Measurements from ENCODE around the gene GAB2. TPM values are rescaled to one million over a fixed set of nuclear protein-coding genes. Genes with fewer than 3 reads are reported as not detected.

GAB2 gene
- total RNA-seq, 1 donor: 8.2 TPM

DNA sequence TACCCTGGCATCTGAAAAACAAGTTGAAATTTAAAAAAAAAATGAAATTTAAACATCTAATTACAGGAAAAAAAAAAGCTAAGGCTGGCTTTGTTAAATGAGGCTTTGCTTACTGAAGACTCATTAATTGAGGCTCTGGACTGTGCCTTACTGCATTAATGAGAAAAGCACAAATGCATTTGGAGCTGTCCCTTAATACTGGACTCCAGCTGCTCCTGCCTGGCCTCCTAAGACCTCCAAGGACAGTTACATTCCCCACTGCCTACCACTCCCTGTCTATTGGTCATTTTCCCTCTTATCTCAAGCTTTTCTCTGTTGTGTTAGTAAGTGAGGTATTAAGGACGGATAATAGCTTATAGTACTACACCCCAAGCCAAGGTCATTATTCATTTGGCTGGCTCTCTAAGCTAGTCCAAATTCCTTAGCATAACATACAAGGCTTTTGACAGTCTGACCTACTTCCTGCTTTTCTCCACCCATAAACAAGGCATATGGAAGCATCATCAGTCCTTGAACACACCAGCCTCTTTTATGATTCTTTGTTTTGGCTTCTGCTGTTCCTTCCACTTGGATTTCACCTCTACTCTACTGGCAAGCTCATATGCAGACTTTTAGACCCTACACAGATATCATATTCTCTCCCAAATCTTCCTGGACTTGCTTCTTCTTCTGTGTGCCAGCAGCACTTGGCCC is 166.4 kb downstream of the GAB2 start:
- no peak overlapping the region for H3K4me3 ChIP-seq (ENCODE audit: low read depth, low read length)
- TF ChIP-seq, protein P1, sequence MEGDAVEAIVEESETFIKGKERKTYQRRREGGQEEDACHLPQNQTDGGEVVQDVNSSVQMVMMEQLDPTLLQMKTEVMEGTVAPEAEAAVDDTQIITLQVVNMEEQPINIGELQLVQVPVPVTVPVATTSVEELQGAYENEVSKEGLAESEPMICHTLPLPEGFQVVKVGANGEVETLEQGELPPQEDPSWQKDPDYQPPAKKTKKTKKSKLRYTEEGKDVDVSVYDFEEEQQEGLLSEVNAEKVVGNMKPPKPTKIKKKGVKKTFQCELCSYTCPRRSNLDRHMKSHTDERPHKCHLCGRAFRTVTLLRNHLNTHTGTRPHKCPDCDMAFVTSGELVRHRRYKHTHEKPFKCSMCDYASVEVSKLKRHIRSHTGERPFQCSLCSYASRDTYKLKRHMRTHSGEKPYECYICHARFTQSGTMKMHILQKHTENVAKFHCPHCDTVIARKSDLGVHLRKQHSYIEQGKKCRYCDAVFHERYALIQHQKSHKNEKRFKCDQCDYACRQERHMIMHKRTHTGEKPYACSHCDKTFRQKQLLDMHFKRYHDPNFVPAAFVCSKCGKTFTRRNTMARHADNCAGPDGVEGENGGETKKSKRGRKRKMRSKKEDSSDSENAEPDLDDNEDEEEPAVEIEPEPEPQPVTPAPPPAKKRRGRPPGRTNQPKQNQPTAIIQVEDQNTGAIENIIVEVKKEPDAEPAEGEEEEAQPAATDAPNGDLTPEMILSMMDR (IDR thresholded peaks at IDR 0.05; ENCODE audit: insufficient read depth, low read depth, low read length): no peak
- peak; percentile 55 for DNase-seq (ENCODE audit: low read depth)

DNA sequence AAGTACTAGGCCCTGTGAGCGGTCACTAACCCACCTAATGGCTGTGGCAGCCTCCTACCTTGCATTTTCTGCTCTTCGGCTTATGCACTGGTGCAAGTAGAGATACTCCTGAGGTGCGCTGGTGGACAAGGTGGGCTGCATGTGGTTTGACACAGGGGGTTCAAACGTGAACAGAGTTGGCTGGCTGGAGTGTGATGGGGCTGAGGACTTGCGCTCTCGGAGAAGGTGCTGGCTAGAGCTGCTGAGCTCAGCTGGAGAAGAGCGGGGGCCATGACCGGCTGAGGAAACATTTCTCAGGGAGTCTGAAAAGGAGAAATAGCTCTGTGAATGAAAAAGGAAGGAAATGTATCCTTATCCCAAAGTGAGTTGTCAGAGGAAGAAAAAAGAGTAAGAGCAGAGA is 167.5 kb downstream of the GAB2 start:
- DNase-seq (ENCODE audit: low read depth): no peak
- H3K4me3 ChIP-seq (ENCODE audit: low read depth, low read length): no peak overlapping the region
- TF ChIP-seq, protein P1 (IDR thresholded peaks at IDR 0.05; ENCODE audit: insufficient read depth, low read depth, low read length): no peak

DNA sequence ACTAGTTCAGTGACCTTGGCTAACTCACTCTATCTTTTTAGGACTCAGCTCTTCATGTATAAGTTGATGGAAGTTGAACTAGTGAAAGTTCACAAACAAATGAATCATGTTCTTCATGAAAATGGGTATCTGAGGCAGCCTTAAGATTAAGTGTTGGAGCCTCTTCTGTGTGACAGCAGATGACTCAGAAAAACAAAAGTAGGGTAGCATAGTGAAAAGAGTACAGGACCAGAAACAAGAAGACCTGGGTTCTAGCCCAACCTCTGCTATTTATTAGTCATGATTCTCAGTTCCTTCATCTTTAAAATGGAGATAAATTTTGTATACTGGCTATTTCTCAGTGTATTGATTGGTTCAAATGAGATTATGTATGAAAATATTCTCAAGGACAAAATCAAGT is 168.7 kb downstream of the GAB2 start:
- TF ChIP-seq, protein P1 (IDR thresholded peaks at IDR 0.05; ENCODE audit: insufficient read depth, low read depth, low read length): no peak
- DNase-seq (ENCODE audit: low read depth): no peak
- no peak overlapping the region for H3K4me3 ChIP-seq (ENCODE audit: low read depth, low read length)

DNA sequence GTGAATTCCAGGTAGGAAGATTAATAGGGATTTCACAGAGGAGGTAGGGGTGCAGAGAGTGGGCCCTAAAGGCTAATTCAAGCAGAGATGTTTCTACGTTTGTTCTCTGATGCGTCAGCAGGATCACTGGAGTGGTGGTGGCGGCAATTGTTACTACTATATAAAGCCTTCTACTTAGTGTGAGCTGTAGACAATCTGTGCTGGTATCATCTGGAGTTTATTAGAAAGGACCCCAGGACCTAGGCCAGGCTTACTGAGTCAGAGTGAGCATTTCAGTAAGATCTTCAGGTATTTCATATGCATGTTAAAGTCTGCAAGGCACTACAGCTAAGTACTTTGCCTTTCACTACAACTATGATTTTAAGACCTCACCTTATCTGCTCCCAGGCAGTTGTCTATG is 169.4 kb downstream of the GAB2 start:
- H3K4me3 ChIP-seq (ENCODE audit: low read depth, low read length): no peak overlapping the region
- TF ChIP-seq, protein P1 (IDR thresholded peaks at IDR 0.05; ENCODE audit: insufficient read depth, low read depth, low read length): no peak
- DNase-seq (ENCODE audit: low read depth): no peak

DNA sequence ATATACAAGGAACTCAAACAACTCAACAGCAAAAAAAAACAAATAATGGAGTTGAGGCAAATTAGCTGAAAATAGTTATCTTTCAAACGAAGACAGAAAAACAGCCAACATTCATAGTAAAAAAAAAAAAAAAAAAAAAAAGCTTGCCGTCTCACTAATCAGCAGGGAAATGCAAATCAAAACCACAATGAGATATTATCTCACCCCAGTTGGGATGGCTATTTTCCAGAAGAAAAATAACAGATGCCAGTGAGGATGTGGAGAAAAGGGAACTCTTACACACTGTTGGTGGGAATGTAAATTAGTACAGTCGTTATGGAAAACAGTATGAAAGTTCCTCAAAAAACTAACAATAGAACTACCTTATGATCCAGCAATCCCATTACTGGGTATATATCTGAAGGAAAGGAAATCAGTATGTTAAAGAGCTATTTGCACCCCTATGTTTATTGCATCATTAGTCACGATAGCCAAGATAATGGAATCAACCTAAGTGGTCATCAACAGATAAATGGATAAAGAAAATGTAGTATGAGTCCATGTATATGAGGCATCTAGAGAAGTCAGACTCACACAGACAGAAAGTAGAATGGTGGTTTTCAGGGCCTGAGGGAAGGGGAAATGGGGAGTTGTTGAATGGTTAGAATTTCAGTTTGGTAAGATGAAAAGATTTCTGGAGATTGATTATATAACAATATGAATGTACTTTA is 172.9 kb downstream of the GAB2 start:
- TF ChIP-seq, protein P1 (IDR thresholded peaks at IDR 0.05; ENCODE audit: insufficient read depth, low read depth, low read length): no peak
- no peak overlapping the region for H3K4me3 ChIP-seq (ENCODE audit: low read depth, low read length)
- peak; percentile 62 for DNase-seq (ENCODE audit: low read depth)

DNA sequence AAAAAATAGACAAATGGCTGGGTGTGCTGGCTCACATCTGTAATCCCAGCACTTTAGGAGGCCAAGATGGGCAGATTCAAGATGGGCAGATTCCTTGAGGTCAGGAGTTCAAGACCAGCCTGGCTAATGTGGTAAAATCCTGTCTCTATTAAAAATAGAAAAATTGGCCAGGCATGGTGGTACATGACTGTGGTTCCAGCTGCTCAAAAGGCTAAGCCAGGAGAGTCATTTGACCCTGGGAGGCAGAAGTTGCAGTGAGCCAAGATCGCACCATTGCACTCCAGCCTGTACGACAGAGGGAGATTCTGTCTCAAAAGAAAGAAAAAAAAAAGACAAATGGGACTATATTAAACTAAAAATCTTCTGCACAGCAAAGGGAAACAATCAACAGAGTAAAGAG is 173.5 kb downstream of the GAB2 start:
- DNase-seq (ENCODE audit: low read depth): peak; percentile 32
- no peak overlapping the region for H3K4me3 ChIP-seq (ENCODE audit: low read depth, low read length)
- TF ChIP-seq, protein P1 (IDR thresholded peaks at IDR 0.05; ENCODE audit: insufficient read depth, low read depth, low read length): no peak

Data from fibroblast of villous mesenchyme (primary cell).